ENCODE results near the gene OSBPL6. TPM values are rescaled to one million over a fixed set of nuclear protein-coding genes. Genes with fewer than 3 reads are reported as not detected.

OSBPL6 gene
- total and polyA plus RNA-seq, 9 of the 15 experiments (the other 6 are each of a cell fraction or from before 2014, with no cell fraction given) = 3.4 to 12.7 (median 9.3) TPM

GRCh38 chr2:178191511-178191910 lies 2.8 kb upstream of the OSBPL6 start:
- H3K4me3 ChIP-seq = no peak overlapping the region
- H3K4me1 ChIP-seq (replicated peaks in 1 of 2; ENCODE audit: control insufficient read depth in 2 of 2, insufficient read depth in 2 of 2, low read length in 2 of 2) = peaks cover 11 to 18% of the 10 kb centered on the region in 2 experiments; a peak in 3 of 5 replicates
- 27% methylated on average over 2 of the region's 2 CpGs for WGBS (ENCODE audit: insufficient coverage, low coverage, missing lambda C conversion rate)
- H3K27ac ChIP-seq (ENCODE audit: extremely low read depth, low read depth, low read length) = no peak overlapping the region
- H3K4me2 ChIP-seq (ENCODE audit: insufficient read depth, low read length) = no peak overlapping the region; the same call in 1 of the 2 replicates
- intact Hi-C loops (cut with micrococcal nuclease) (no loop called here), in situ Hi-C loops (cut with MboI) (no loop called here)
- 0 out of 2 replicates have a peak, but pooled peaks cover 3% of the 10 kb centered on the region for H4K20me1 ChIP-seq (replicated peaks; ENCODE audit: control insufficient read depth, insufficient read depth, low read length)
- DNase-seq (ENCODE audit: extremely low read depth in 1 of 4, low spot score in 3 of 4) (no peak), FAIRE-seq (no peak), ATAC-seq (no peak)
- H3K79me2 ChIP-seq (ENCODE audit: control insufficient read depth, insufficient read depth, low read length) = peaks cover 9% of the 10 kb centered on the region; the same call in 1 of the 3 replicates
- H2AFZ ChIP-seq (ENCODE audit: low read depth, low read length) = no peak overlapping the region
- ChIA-PET POLR2A (no interaction called here), CTCF (ENCODE audit: low intra/inter-chr PET ratio) (interaction anchor here (0.6 kb wide), 1 partner anchor 461 kb away, joined by 8 read pairs; no protein-coding TSS in a partner anchor)
- no TSS peak for BruUV-seq (replicated peaks)
- H3K27me3 ChIP-seq (ENCODE audit: control insufficient read depth in 2 of 2, insufficient read depth in 2 of 2, low read length in 2 of 2) = peaks cover 4% of the 10 kb centered on the region in 2 experiments; a peak in 3 of 5 replicates
- no peaks in the 10 kb centered on the region for H3K36me3 ChIP-seq (ENCODE audit: control insufficient read depth, insufficient read depth, low read length)
- no peaks in the 10 kb centered on the region for H3K9me1 ChIP-seq (ENCODE audit: control insufficient read depth, insufficient read depth, low read length)
- H3K9ac ChIP-seq (ENCODE audit: insufficient read depth in 1 of 2, low read depth in 2 of 2, low read length in 2 of 2) = no peak overlapping the region
- no peaks in the 10 kb centered on the region for H3K9me3 ChIP-seq (replicated peaks; ENCODE audit: control insufficient read depth, insufficient read depth, low read depth, low read length)
- no peak for TF ChIP-seq RBM39 (optimal IDR thresholded peaks at IDR 0.05; ENCODE audit: low read depth, low read length)
- TF ChIP-seq CHD7 (IDR thresholded peaks at IDR 0.05; ENCODE audit: low read depth, low read length) = no peak
- no peak for TF ChIP-seq EHMT2 (IDR thresholded peaks at IDR 0.05)
- TF ChIP-seq MBD2 (IDR thresholded peaks at IDR 0.05; ENCODE audit: borderline replicate concordance, low read depth) = no peak
- no peak for TF ChIP-seq E2F6 (IDR thresholded peaks at IDR 0.05; ENCODE audit: borderline replicate concordance in 1 of 2, extremely low read depth in 1 of 2, insufficient read depth in 1 of 2, insufficient read length in 1 of 2, low read depth in 1 of 2, low read length in 1 of 2, poor library complexity in 1 of 2, severe bottlenecking in 1 of 2)
- TF ChIP-seq ZC3H11A (IDR thresholded peaks at IDR 0.05; ENCODE audit: low read depth, low read length) = no peak
- no peak for TF ChIP-seq PPARD (CRISPR knock-in tag; IDR thresholded peaks at IDR 0.05)
- no peak for TF ChIP-seq BRF2 (IDR thresholded peaks at IDR 0.05; ENCODE audit: borderline replicate concordance, insufficient read depth, insufficient read length)
- no peak for TF ChIP-seq ARID1B (IDR thresholded peaks at IDR 0.05)
